ENCODE measurements around the gene PWWP2B. TPM values are rescaled to one million over a fixed set of nuclear protein-coding genes. Genes with fewer than 3 reads are reported as not detected.

PWWP2B gene
- total RNA-seq, 2 donors from 2014 or later, result 1.5 to 3.1 TPM

DNA sequence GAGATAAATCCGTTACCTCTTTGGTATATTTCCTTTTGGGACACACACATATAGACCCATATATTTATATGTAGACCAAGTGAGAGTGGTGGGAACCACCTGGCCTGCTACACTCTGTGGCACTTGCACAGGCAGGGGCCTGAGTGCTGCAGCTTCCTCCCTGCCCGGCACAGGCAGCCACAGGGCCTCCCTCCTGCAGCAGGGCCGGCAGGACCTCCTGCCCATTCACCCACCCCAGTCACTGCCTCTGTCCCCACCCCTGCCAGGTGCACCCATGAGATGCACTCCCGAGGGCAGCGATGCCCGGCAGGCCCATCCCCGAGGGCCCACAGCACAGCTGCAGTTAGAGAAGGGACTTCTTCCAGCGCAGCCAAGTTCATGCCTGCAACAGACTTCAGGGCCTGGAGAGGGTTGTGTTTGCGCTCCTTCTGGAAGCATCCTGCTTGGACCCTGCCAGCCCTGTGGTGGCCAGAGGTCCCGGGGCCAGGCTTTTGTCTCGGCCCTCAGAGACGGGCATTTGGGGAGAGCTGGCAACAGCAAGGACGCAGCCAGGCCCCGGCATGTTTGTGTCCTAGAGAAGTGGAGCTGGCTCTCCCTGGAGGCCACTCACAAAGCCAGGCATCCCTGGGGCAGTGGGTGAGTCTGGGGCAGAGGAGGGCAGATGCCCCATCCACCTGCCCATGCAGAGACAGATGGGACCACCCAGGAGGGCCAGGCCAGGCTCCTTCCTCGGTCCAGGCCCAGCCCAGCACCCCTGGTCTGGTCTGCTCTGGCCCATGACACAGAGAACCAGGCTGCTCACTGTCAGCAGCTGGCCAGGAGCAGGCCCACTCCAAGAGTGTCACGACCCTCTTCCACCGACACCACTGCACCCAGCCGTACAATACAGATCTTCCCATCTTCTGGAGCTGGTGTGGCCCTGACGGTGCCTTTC lies 41.4 kb downstream of the PWWP2B start:
- Mint-ChIP-seq H3K27me3 (no peaks in the 10 kb centered on the region), H3K36me3 (ENCODE audit: low read depth) (no peaks in the 10 kb centered on the region)

DNA sequence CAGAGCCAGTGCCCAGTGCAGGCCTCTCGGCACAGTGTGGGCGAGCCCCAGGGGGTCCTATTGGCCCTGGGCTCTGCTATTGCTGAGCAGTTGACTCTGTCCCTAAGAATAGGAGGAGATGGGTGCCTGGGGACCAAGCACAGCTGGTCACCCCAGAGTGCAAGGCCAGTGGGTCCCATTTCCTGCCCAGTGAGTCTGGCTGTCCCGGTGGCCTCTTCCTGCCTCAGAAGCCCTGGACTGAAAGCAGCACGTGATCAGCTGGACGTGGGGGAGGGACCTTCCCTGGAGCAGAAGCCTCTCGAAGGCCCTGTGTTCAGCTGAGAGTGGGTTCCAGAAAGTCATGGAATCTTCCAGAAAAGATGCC lies 42.0 kb downstream of the PWWP2B start:
- Mint-ChIP-seq H3K4me3 (no peak overlapping the region), H3K27me3 (no peaks in the 10 kb centered on the region), H3K27ac (no peak overlapping the region), H3K36me3 (ENCODE audit: low read depth) (no peaks in the 10 kb centered on the region), H3K4me1 (peaks cover 9% of the 10 kb centered on the region), H3K9me3 (no peaks in the 10 kb centered on the region)
- no peak for ATAC-seq (replicated peaks)

More for the DNA sequence above, 41.4 kb downstream of the PWWP2B start:
- H3K9me3 Mint-ChIP-seq, result no peaks in the 10 kb centered on the region
- peaks cover 9% of the 10 kb centered on the region for H3K4me1 Mint-ChIP-seq
- H3K27ac Mint-ChIP-seq, result no peak overlapping the region
- no peak overlapping the region for H3K4me3 Mint-ChIP-seq
- ATAC-seq (replicated peaks), result no peak

DNA sequence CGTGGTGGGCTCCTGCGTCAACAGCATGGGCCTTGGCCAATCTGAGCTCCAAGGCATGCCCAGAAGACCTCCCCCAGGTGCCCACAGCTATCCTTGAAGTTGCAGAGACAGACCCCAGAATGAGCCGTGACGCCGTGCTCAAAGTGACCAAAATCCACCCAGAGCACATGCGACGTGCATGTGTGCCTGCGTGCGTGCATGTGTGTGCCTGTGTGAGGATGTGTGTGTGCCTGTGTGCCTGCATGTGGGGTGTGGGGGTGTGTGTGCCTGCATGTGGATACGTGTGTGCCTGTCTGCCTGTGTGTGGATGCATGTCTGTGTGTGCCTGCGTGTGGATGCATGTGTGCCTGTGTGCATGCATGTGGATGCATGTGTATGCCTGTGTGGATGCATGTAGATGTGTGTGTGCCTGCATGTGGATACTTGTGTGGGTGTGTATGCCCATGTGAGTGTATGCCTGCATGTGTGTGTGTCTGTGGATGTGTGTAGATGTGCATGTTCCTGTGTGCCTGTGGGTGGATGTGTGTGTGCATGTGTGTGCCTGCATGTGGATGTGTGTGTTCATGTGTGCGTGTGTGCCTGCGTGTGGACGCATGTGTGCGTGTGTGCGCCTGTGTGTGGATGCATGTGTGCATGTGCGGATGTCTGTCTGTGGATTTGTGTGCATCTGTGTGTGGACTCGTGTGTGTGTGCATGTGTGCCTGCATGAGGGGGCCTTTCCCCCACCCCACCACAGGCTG lies 42.6 kb downstream of the PWWP2B start:
- H3K27ac Mint-ChIP-seq, result no peak overlapping the region
- ATAC-seq (replicated peaks), result no peak
- no peak overlapping the region for H3K4me3 Mint-ChIP-seq
- peaks cover 9% of the 10 kb centered on the region for H3K4me1 Mint-ChIP-seq
- no peaks in the 10 kb centered on the region for H3K9me3 Mint-ChIP-seq
- H3K27me3 Mint-ChIP-seq, result no peaks in the 10 kb centered on the region
- no peaks in the 10 kb centered on the region for H3K36me3 Mint-ChIP-seq (ENCODE audit: low read depth)

DNA sequence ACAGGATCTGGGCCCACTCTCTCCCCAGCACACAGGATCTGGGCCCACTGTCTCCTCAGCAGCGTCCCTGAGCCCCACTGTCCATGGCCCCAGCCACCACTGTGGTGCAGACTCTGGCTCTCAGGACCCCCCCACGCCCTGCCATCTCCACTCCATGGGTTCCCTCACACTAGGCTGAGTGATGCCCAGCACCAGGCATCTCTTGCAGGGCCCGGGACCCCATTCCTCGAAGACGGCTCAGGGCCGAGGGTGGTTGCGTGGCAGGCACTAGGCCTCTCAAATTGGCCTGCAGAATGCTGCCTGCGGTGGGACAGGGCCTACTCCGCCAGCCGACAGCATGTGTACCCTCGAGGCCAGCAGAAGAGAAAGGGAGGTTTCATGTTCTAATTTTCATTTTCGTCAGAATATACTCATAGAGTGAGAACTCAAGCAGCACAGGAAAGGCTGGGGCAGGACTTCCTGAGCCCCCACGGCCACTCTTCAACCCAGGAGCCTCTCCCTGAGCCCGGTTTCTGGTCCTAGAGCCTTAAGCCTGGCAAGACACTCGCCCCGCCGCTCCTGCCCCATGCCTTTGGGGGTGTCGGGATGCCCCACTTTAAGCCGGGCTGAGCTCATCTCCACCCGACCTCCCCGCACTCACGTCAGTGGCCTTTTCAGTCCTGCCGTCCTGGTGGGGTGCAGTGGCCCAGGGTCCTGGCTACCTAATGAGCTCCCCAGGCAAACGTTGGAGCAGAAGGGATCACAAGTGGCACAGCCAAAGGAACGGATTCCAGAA lies 44.0 kb downstream of the PWWP2B start:
- Mint-ChIP-seq H3K9me3 (no peaks in the 10 kb centered on the region), H3K4me1 (peaks cover 9% of the 10 kb centered on the region), H3K27ac (no peak overlapping the region), H3K4me3 (no peak overlapping the region), H3K27me3 (no peaks in the 10 kb centered on the region), H3K36me3 (ENCODE audit: low read depth) (no peaks in the 10 kb centered on the region)
- ATAC-seq (replicated peaks), result no peak

DNA sequence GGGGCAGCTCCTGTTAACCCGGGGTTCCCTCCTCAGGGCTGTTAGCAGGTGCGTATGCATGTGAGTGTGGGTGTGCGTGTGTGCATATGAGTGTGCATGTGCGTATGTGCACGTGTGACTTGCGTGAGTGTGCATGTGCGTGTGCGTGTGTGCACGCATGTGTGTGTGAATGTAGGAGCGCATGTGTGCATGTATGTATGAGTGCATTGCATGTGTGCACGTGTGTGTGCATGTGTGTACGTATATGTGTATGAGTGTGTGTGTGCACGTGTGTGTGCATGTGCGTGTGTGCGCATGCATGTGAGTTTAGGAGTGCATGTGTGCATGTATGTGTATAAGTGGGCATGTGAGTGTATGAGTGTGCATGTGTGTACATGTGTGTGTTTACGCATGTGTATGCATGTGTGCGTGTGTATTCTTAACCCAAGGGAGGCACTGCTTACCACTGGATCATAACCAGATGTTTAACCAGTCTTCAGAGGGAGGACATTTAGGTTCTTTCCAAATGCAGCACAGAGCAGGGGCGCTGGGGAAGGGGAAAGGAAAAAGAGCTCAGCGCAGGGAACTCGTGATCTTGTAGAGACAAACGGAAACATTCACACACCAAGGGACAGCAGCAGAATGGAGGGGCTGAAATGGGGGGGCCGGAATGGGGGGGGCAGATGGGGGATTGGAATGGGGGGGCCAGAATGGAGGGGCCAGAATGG lies 45.0 kb downstream of the PWWP2B start:
- Mint-ChIP-seq H3K27ac (no peak overlapping the region), H3K9me3 (no peaks in the 10 kb centered on the region)
- no peak for ATAC-seq (replicated peaks)

DNA sequence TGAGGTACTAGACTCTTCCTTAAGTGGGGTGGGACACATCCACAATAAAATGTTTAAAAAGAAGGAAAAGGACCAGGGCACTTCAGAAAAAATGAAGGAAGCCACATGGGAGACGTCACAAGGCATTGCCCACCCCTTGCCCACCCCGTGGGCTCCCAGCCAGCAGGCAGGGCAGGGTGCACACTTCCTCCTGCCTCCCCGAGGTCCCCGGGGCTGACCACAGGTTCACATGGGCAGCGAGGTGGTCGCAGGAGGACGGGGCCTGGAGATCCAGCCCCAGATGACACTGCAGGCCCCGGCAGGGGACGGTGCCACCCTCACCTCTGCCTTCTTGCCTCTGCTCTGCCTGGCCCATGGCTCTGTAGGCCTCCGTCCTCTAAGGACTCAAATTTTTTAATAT lies 45.6 kb downstream of the PWWP2B start:
- Mint-ChIP-seq H3K4me1 (peaks cover 13% of the 10 kb centered on the region), H3K27ac (no peak overlapping the region), H3K9me3 (no peaks in the 10 kb centered on the region), H3K27me3 (no peaks in the 10 kb centered on the region), H3K4me3 (no peak overlapping the region), H3K36me3 (ENCODE audit: low read depth) (no peaks in the 10 kb centered on the region)
- no peak for ATAC-seq (replicated peaks)

More for the DNA sequence above, 45.0 kb downstream of the PWWP2B start:
- Mint-ChIP-seq H3K4me3 (no peak overlapping the region), H3K4me1 (peaks cover 9% of the 10 kb centered on the region), H3K36me3 (ENCODE audit: low read depth) (no peaks in the 10 kb centered on the region), H3K27me3 (no peaks in the 10 kb centered on the region)

DNA sequence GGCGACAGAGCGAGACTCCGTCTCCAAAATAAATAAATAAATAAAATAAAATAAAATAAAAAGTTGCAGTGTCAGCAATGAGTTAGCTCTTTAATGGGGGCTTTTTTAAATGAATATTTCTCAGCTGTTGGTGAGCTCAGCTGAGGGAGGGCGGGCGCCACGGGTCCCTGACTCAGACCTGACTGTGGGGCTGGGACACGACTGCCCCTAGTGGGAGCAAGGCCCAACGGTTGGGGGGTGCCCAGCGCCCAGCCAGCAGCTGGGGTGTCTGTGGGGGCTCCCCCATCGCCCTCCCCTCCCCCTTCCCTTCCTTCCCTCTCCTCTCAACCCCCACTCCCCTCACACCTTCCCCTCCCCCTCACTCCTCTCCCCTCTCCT lies 46.6 kb downstream of the PWWP2B start:
- Mint-ChIP-seq H3K4me3 (no peak overlapping the region), H3K36me3 (ENCODE audit: low read depth) (no peaks in the 10 kb centered on the region), H3K27me3 (no peaks in the 10 kb centered on the region), H3K9me3 (no peaks in the 10 kb centered on the region), H3K4me1 (peaks cover 19% of the 10 kb centered on the region), H3K27ac (no peak overlapping the region)
- peak; percentile 25 for ATAC-seq (replicated peaks)

DNA sequence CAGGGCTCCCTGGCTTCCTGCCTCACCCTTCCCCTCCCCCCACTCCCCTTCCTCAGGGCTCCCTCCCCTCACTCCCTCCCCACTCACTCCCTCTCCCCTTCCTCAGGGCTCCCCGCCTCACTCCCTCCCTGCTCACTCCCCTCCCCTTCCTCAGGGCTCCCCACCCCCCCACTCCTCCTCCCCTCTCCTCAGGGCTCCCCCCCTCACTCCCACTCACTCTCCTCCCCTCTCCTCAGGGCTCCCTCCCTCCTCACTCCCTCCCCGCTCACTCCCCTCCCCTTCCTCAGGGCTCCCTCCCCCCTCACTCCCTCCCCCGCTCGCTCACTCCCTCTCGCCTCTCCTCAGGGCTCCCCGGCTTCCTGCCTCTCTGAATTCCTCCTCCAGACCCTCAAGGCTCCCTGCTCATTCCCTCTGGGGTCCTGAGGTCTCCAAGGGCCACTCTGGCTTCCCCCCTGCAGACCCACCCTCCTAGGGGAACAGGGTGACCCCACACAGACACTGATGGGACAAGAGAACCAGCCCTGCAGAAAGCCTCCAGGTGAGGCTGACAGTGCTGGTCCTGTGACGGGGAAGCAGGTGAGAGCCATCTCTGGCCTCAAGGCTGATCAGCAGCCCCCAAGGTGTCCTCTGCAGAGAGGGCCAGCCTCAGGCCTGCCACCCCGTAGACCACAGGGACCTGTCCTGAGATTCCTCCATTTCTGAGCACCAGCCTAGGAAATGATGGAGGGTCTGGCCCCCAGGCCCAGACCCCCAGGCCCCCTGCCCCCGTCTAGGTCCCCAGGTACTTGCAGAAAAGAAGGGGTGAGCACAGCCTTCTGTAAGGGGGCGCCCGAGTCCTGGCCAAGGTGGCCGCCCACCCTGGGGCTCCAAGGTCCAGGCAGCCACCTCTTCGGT lies 47.2 kb downstream of the PWWP2B start:
- no peaks in the 10 kb centered on the region for H3K36me3 Mint-ChIP-seq (ENCODE audit: low read depth)
- H3K4me1 Mint-ChIP-seq, result peaks cover 19% of the 10 kb centered on the region
- H3K9me3 Mint-ChIP-seq, result no peaks in the 10 kb centered on the region
- no peaks in the 10 kb centered on the region for H3K27me3 Mint-ChIP-seq
- peak overlapping the region; percentile 23 for H3K4me3 Mint-ChIP-seq
- H3K27ac Mint-ChIP-seq, result peak overlapping the region; percentile 78
- ATAC-seq (replicated peaks), result no peak

DNA sequence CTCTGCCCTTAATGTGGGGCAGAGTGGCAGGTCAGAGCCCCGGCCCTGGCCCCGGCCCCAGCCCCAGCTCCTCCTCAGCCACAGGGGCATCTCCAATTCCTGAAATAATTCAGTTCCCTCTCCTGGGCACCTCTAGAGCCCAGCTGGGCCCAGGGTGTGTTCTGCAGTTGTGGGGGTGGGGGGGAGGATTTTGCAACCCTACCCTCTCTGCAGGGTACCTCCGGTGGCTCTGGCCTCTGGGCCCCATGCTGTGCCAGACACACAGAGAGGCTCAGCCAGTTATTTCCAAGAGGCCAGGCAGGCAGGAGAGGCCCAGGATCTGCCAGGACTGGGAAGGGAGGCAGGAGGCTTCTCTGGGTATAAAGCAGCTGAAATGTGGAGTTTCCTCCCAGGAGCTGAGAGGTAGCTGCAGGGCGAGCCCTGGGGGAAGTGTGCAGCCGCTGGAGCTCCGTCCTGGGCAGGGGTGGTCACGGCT lies 47.9 kb downstream of the PWWP2B start:
- Mint-ChIP-seq H3K9me3 (no peaks in the 10 kb centered on the region), H3K27ac (no peak overlapping the region), H3K27me3 (no peaks in the 10 kb centered on the region), H3K4me3 (no peak overlapping the region), H3K4me1 (peaks cover 14% of the 10 kb centered on the region), H3K36me3 (ENCODE audit: low read depth) (no peaks in the 10 kb centered on the region)
- no peak for ATAC-seq (replicated peaks)

DNA sequence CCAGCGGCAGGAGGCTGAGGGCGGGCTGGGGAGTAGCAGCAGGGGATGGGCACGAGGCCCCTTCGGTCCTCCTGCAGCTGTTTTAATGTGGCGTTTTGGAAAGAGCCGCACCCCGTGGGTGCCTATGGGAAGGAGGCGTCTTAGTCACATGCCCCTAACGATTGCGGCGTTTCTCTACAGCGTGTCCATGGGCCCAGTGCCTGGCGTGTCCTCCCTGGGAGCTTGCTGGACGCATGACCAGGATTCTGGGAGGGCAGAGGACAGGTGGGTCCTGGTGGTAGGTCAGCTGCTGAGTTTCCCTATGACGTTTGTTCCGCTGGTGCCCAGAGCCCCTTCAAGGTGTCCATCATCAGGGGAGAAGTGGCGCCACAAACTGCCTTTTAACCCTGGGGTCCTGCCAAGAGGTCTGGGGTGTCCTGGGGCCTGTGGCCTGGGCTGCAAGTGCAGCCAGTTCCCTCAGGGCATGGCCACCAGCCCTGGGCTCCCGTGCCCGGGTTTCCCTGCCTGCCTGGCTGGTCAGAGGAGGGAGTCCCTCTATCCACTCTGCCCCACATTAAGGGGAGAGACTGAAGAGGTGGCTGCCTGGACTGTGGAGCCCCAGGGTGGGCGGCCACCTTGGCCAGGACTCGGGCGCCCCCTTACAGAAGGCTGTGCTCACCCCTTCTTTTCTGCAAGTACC lies 48.7 kb downstream of the PWWP2B start:
- H3K4me1 Mint-ChIP-seq, result peaks cover 14% of the 10 kb centered on the region
- ATAC-seq (replicated peaks), result no peak
- no peaks in the 10 kb centered on the region for H3K36me3 Mint-ChIP-seq (ENCODE audit: low read depth)
- no peaks in the 10 kb centered on the region for H3K27me3 Mint-ChIP-seq
- H3K27ac Mint-ChIP-seq, result no peak overlapping the region
- no peaks in the 10 kb centered on the region for H3K9me3 Mint-ChIP-seq
- no peak overlapping the region for H3K4me3 Mint-ChIP-seq

DNA sequence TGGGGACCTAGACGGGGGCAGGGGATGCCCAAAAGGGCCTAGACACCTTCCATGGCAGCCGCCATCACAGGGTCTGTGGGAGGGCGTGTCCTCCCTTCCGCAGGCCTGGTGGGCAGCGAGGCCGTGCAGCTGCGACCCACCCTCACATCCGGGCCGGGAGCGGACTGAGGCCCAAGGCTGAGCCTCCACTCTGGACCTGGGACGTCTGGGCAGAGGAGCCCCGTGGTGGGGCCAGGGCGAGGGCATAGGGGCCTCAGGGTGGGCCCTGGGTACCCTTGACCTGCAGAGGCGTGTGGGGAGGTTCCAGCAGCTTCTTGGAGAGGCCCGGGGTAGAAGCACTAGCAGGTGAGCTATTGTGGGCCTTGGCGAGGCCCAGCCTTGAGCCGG lies 49.2 kb downstream of the PWWP2B start:
- no peaks in the 10 kb centered on the region for H3K9me3 Mint-ChIP-seq
- no peaks in the 10 kb centered on the region for H3K36me3 Mint-ChIP-seq (ENCODE audit: low read depth)
- H3K27ac Mint-ChIP-seq, result peak overlapping the region; percentile 93
- peak overlapping the region; percentile 77 for H3K4me3 Mint-ChIP-seq
- ATAC-seq (replicated peaks), result no peak
- H3K27me3 Mint-ChIP-seq, result no peaks in the 10 kb centered on the region
- H3K4me1 Mint-ChIP-seq, result peaks cover 14% of the 10 kb centered on the region

DNA sequence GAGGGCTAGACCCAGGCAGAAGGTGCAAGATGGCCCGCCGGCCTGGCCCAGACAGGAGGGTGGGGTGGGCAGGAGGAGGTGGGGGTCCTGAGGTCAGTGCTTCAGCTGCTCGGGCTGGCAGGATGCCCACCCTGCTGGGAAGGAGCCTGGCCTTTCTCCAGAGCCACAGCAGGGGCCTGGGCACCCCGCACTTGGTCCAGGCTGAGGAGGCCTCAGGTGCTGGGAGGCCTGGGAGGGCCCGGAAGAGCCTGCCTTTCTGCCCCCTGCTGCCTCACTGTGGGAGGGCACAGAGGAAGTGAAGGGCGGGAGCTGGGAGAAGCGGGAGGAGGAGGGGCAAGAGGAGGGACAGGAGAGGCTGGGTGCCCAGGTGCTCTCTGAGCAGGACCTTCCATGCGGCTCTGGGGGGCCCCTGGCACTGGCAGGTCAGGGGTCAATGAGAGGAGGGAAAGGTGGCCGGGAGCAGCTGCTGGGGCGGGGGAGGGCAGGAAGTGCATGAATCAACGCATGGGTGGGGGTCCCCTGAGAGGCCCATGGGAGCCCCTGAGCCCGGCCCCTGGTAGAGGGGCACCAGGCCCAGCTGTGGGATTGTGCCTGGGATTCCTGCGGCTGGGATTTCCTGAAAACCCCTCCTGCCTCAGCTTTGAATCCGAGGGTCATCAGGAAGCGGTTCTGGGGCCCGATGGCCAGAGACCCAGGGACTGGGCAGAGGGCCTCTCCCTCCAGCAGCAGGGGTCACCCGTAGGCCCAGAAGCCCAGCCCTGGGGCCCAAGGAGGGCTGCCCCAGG lies 49.9 kb downstream of the PWWP2B start:
- Mint-ChIP-seq H3K27ac (peak overlapping the region; percentile 93), H3K36me3 (ENCODE audit: low read depth) (no peaks in the 10 kb centered on the region), H3K9me3 (no peaks in the 10 kb centered on the region), H3K4me3 (peak overlapping the region; percentile 77), H3K4me1 (peaks cover 14% of the 10 kb centered on the region), H3K27me3 (no peaks in the 10 kb centered on the region)
- peak; percentile 68 for ATAC-seq (replicated peaks)

Data from activated T-helper 17 cell treated with anti-CD3 and anti-CD28 coated beads, Interleukin-2, amount 50 U/mL, for 72 hours (primary cell).